Gastrocnemius medialis (tissue), 4 donors: Measurements from ENCODE around the gene VIPR2. TPM values are rescaled to one million over a fixed set of nuclear protein-coding genes. Genes with fewer than 3 reads are reported as not detected.

Source experiments
- ATAC-seq, 2 donors: fragments of 150-250 bp; one replicate each; pipeline ENCODE4 v1.9.1; 2016
- DNase-seq, 2 donors: peaks; one replicate each; pipeline ENCODE4 v3.0.0-alpha.2; 2019
- H3K27ac ChIP-seq, 4 donors: fragments of 200-600 bp; sonication (generic); 1 replicate in 1 of 4; 2 replicates in 3 of 4; pipeline ENCODE4 v1.5.1; 2016 to 2018; ENCODE audit warnings: mild to moderate bottlenecking in 2 of 4, moderate library complexity in 1 of 4
- H3K27me3 ChIP-seq, 3 donors: fragments of 200-600 bp; sonication (generic) in 2 of 3; 1 replicate in 1 of 3; 2 replicates in 2 of 3; pipeline versions ENCODE4 v1.5.1 to v1.6.0; 2016 to 2019; ENCODE audit warnings: mild to moderate bottlenecking in 1 of 3, moderate library complexity in 1 of 3
- H3K36me3 ChIP-seq, 2 donors: fragments of 200-600 bp; sonication (generic) in 1 of 2; one replicate each; pipeline ENCODE4 v1.5.1; 2017 to 2018
- H3K4me1 ChIP-seq, 2 donors: fragments of 200-600 bp; sonication (generic) in 1 of 2; one replicate each; pipeline ENCODE4 v1.5.1; 2016 to 2017; ENCODE audit warnings: mild to moderate bottlenecking in 2 of 2
- H3K4me3 ChIP-seq, 4 donors: fragments of 200-600 bp; sonication (generic) in 3 of 4; 1 replicate in 1 of 4; 2 replicates in 3 of 4; pipeline ENCODE4 v1.5.1; 2016 to 2019; ENCODE audit warnings: mild to moderate bottlenecking in 2 of 4
- H3K9me3 ChIP-seq, 3 donors: fragments of 200-600 bp; sonication (generic) in 2 of 3; 1 replicate in 1 of 3; 2 replicates in 2 of 3; pipeline ENCODE4 v1.5.1; 2016 to 2019
- POLR2A ChIP-seq, 2 donors: fragments of 450-650 bp; IDR thresholded peaks; one replicate each; pipeline ENCODE4 v1.6.1; 2017; ENCODE audit warnings: antibody characterized with exemption in 2 of 2, mild to moderate bottlenecking in 2 of 2, moderate library complexity in 2 of 2
- in situ Hi-C, 4 donors: fragments of 200-750 bp; cut with MboI; loops; one replicate each; pipeline versions ENCODE4 v1.15.0 to v1.8.0; 2017; ENCODE audit warnings: low sequenced_read_pairs in 4 of 4
- intact Hi-C: fragments of 100-400 bp; cut with DNase I; formaldehyde crosslinking; loops from one replicate; pipeline ENCODE4 v1.15.1; 2023; ENCODE audit warnings: low total_unique reads
- total RNA-seq, 4 donors: library from RNA; depleted of rRNA; stranded (reverse); fragments of >200 nt; gene quantifications; one replicate each; pipeline versions ENCODE4 v1.1.0 to v1.2.3, GENCODE V29; 2016
- TF ChIP-seq, protein P1 (sequence below), 5 experiments: fragments of 450-650 bp in 3 of 5; fragments of 200-600 bp in 2 of 5; sonication (generic) in 2 of 5; IDR thresholded peaks in 4 of 5; conservative IDR thresholded peaks in 1 of 5; 1 replicate in 4 of 5; 2 replicates in 1 of 5; pipeline ENCODE4 v1.5.1; 2016 to 2019; ENCODE audit warnings: antibody characterized with exemption in 5 of 5, mild to moderate bottlenecking in 3 of 5, moderate library complexity in 3 of 5

VIPR2 gene
- total RNA-seq, 4 donors from 2014 or later = 0.39 to 2.2 (median 0.80) TPM

DNA sequence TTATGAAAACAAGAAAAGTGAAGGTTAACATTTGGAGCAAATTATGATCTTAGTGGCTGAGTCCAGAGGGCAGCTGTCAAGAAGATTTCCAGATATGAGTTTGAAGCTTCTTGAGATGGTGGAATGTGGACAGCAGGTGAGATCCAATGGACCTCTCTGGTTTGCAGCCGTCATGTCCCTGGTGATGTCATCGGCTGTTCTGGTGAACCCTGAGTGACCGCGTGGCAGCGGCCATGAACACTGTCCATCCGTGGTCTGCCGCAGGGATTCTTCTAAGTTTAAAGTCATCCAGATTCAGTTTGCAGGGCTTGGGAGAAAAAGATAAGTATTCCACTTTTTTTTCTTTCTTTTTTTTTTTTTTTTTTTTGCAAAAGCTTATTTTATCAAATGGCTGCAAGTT, 15.8 kb upstream of the VIPR2 start:
- TF ChIP-seq POLR2A (IDR thresholded peaks at IDR 0.05) = no peak
- TF ChIP-seq, protein P1, sequence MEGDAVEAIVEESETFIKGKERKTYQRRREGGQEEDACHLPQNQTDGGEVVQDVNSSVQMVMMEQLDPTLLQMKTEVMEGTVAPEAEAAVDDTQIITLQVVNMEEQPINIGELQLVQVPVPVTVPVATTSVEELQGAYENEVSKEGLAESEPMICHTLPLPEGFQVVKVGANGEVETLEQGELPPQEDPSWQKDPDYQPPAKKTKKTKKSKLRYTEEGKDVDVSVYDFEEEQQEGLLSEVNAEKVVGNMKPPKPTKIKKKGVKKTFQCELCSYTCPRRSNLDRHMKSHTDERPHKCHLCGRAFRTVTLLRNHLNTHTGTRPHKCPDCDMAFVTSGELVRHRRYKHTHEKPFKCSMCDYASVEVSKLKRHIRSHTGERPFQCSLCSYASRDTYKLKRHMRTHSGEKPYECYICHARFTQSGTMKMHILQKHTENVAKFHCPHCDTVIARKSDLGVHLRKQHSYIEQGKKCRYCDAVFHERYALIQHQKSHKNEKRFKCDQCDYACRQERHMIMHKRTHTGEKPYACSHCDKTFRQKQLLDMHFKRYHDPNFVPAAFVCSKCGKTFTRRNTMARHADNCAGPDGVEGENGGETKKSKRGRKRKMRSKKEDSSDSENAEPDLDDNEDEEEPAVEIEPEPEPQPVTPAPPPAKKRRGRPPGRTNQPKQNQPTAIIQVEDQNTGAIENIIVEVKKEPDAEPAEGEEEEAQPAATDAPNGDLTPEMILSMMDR (IDR thresholded peaks at IDR 0.05 in 4 of 5, conservative IDR thresholded peaks at IDR 0.05 in 1 of 5) = no peak
- no peaks in the 10 kb centered on the region for H3K36me3 ChIP-seq
- H3K27me3 ChIP-seq = no peaks in the 10 kb centered on the region
- H3K9me3 ChIP-seq = no peaks in the 10 kb centered on the region
- in situ Hi-C loops (no loop called here), intact Hi-C loops (no loop called here)
- no peak for DNase-seq
- H3K4me1 ChIP-seq = no peaks in the 10 kb centered on the region
- ATAC-seq = no peak
- H3K4me3 ChIP-seq = no peak overlapping the region
- no peak overlapping the region for H3K27ac ChIP-seq

DNA sequence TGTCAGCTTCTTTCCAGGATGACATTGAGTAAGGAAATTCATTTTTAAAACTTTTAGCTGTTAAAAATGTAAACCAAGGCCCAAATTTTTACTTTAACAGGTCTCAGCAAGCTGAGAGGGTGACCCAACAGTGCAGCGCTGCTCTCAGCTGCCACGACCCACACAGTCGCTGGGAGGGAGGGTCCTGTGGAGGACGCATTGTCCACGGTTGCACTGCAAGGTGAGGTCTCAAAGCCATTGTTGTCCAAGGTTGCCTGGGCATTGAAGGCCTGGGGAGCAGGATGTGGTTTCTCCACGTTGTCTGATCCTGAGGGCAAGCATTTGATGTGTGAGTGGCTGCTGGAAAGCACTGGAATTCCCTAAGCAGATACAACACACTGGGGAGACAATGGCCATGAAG, 15.1 kb upstream of the VIPR2 start:
- no peak overlapping the region for H3K4me3 ChIP-seq
- DNase-seq (no peak), ATAC-seq (no peak)
- in situ Hi-C loops = no loop called here
- TF ChIP-seq, protein P1 (IDR thresholded peaks at IDR 0.05 in 4 of 5, conservative IDR thresholded peaks at IDR 0.05 in 1 of 5) = no peak
- H3K27ac ChIP-seq = no peak overlapping the region
- intact Hi-C loops = no loop called here
- no peaks in the 10 kb centered on the region for H3K36me3 ChIP-seq
- H3K27me3 ChIP-seq = no peaks in the 10 kb centered on the region
- no peaks in the 10 kb centered on the region for H3K4me1 ChIP-seq
- H3K9me3 ChIP-seq = no peaks in the 10 kb centered on the region

DNA sequence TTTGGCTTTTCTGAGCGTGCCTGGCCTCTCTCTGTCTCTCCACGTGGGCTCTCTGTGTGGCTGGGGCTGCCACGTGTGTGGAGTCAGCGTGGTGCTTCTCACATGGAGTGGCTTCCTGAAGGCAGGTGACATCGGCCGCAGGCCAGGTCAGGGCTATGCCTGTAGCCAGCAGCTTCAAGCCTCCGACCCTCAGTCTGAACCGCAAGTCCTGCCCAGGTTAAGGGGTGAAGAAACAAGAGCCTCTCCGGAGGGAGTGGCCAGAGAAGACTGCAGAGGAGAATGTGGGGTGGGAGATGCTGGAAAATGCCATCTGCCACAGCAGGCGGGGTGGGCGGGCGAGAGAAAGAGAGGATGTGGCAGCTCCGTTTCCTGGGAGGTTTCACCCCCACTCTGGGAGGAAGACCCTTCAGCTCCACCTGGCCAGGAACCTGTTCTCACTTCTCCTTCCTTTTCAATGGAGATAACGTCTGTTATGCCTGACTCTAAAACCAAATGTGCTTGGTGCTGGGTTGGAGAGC, 14.3 kb upstream of the VIPR2 start:
- Histone ChIP-seq H3K4me3 (no peak overlapping the region), H3K27ac (no peak overlapping the region), H3K4me1 (no peaks in the 10 kb centered on the region), H3K36me3 (no peaks in the 10 kb centered on the region), H3K27me3 (no peaks in the 10 kb centered on the region), H3K9me3 (no peaks in the 10 kb centered on the region)
- TF ChIP-seq POLR2A (IDR thresholded peaks at IDR 0.05) = no peak
- TF ChIP-seq, protein P1 (IDR thresholded peaks at IDR 0.05 in 4 of 5, conservative IDR thresholded peaks at IDR 0.05 in 1 of 5) = no peak
- in situ Hi-C loops = no loop called here
- DNase-seq = no peak
- intact Hi-C loops = no loop called here
- no peak for ATAC-seq

DNA sequence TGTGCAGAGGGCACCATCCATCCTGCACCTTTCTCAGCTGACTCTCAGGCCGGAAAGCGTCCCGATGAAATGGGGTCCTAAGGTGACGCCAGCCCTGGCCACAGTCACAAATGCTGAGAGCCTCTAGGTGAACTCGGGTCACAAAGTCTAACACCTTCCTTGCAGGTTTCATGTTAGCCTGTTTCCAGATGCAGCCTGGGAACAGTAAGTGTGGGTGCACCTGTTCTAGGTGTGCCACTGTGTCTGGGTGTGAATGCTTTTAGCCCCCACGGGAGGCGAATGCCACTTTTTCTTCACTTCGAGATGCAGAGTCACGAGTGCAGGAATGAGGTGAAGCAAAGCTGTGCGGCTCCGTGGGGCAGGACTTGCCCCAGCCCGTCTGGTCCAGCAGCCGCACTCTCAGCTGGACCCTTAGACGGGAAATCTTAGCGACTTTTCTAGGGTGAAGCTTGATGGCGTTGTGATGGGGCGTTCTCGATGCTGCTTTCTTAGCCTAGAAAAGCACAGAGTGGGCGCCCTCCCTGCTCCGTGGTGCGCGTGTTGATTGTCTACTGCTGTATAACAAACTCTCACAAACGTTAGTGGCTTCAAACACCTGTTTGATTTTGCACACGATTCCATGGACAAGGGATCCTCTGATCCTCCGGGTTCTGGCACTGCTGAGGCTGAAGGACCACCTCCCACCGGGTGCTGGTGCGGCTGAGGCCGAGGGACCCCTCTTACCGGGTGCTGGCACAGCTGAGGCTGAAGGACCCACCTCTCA, 13.6 kb upstream of the VIPR2 start:
- Histone ChIP-seq H3K4me3 (no peak overlapping the region), H3K4me1 (no peaks in the 10 kb centered on the region), H3K27me3 (no peaks in the 10 kb centered on the region), H3K27ac (no peak overlapping the region), H3K36me3 (no peaks in the 10 kb centered on the region), H3K9me3 (no peaks in the 10 kb centered on the region)
- TF ChIP-seq, protein P1 (IDR thresholded peaks at IDR 0.05 in 4 of 5, conservative IDR thresholded peaks at IDR 0.05 in 1 of 5) = no peak
- no peak for TF ChIP-seq POLR2A (IDR thresholded peaks at IDR 0.05)
- ATAC-seq (no peak), DNase-seq (no peak)
- in situ Hi-C loops = no loop called here
- intact Hi-C loops = no loop called here
